ENCODE results near the gene LRRK1. TPM values are rescaled to one million over a fixed set of nuclear protein-coding genes. Genes with fewer than 3 reads are reported as not detected.

Gene LRRK1
- polyA plus RNA-seq, 1 of the 3 experiments (the other 2 are of a cell fraction): 6.9 TPM

- DNase-seq: no peak
- no peak overlapping the region for H3K4me2 ChIP-seq
- no peaks in the 10 kb centered on the region for H3F3A ChIP-seq (replicated peaks; ENCODE audit: insufficient read depth)
- H3K4me3 ChIP-seq (ENCODE audit: low read depth in 2 of 2, low read length in 1 of 2): no peak overlapping the region
- H3K9me2 ChIP-seq: no peaks in the 10 kb centered on the region
- H3K79me2 ChIP-seq (ENCODE audit: insufficient read depth): no peaks in the 10 kb centered on the region
- POLR2A ChIA-PET: no interaction called here
- H2AFZ ChIP-seq (ENCODE audit: low read depth): no peak overlapping the region
- CTCF ChIA-PET: interaction anchor here (1.1 kb wide), 1 partner anchor 11 kb away, joined by 4 read pairs; no protein-coding TSS in a partner anchor
- no peaks in the 10 kb centered on the region for H4K20me1 ChIP-seq (ENCODE audit: insufficient read depth)
- TF ChIP-seq FOXM1 (IDR thresholded peaks at IDR 0.05; ENCODE audit: low read depth) (no peak), FOSL2 (IDR thresholded peaks at IDR 0.05; ENCODE audit: borderline replicate concordance, low read depth) (no peak), MXI1 (IDR thresholded peaks at IDR 0.05; ENCODE audit: low read depth, low read length) (no peak), IRF3 (IDR thresholded peaks at IDR 0.05; ENCODE audit: low read depth, low read length) (no peak)
- TF ChIP-seq, protein P1, sequence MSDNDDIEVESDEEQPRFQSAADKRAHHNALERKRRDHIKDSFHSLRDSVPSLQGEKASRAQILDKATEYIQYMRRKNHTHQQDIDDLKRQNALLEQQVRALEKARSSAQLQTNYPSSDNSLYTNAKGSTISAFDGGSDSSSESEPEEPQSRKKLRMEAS (IDR thresholded peaks at IDR 0.05; ENCODE audit: low read depth): no peak
- no peaks in the 10 kb centered on the region for H3K9me3 ChIP-seq
- no peaks in the 10 kb centered on the region for H3K27me3 ChIP-seq (ENCODE audit: insufficient read depth)
- H3K4me1 ChIP-seq (ENCODE audit: control insufficient read depth in 1 of 2, insufficient read depth in 2 of 2, low read depth in 1 of 2, low read length in 1 of 2): no peaks in the 10 kb centered on the region
- 91% methylated on average over 4 of the region's 17 CpGs for WGBS (ENCODE audit: low lambda C conversion rate)
- H3K27ac ChIP-seq (ENCODE audit: low read depth in 2 of 2, low read length in 1 of 2): no peak overlapping the region
- H3K36me3 ChIP-seq (replicated peaks in 1 of 2; ENCODE audit: control insufficient read depth in 1 of 2, insufficient read depth in 2 of 2, low read length in 1 of 2): peaks cover 0 to 2% of the 10 kb centered on the region in 2 experiments
- H3K9ac ChIP-seq: no peak overlapping the region
Measured at GRCh38 chr15:101025896-101026631, 106.9 kb downstream of the LRRK1 start.

- Histone ChIP-seq H3K27me3 (ENCODE audit: insufficient read depth) (no peaks in the 10 kb centered on the region), H4K20me1 (ENCODE audit: insufficient read depth) (no peaks in the 10 kb centered on the region), H3K9me3 (no peaks in the 10 kb centered on the region), H3K4me3 (ENCODE audit: low read depth in 2 of 2, low read length in 1 of 2) (no peak overlapping the region), H3K9ac (no peak overlapping the region), H3F3A (replicated peaks; ENCODE audit: insufficient read depth) (no peaks in the 10 kb centered on the region), H3K36me3 (replicated peaks in 1 of 2; ENCODE audit: control insufficient read depth in 1 of 2, insufficient read depth in 2 of 2, low read length in 1 of 2) (no peaks in the 10 kb centered on the region), H3K79me2 (ENCODE audit: insufficient read depth) (no peaks in the 10 kb centered on the region), H3K4me2 (no peak overlapping the region), H3K27ac (ENCODE audit: low read depth in 2 of 2, low read length in 1 of 2) (no peak overlapping the region), H2AFZ (ENCODE audit: low read depth) (no peak overlapping the region), H3K4me1 (ENCODE audit: control insufficient read depth in 1 of 2, insufficient read depth in 2 of 2, low read depth in 1 of 2, low read length in 1 of 2) (no peaks in the 10 kb centered on the region), H3K9me2 (no peaks in the 10 kb centered on the region)
- TF ChIP-seq MXI1 (IDR thresholded peaks at IDR 0.05; ENCODE audit: low read depth, low read length) (no peak), JUND (IDR thresholded peaks at IDR 0.05) (no peak), ZBTB33 (IDR thresholded peaks at IDR 0.05; ENCODE audit: borderline replicate concordance, low read depth) (no peak), EP300 (IDR thresholded peaks at IDR 0.05; ENCODE audit: borderline replicate concordance in 1 of 2, low read depth in 1 of 2, low read length in 1 of 2) (no peak), FOXM1 (IDR thresholded peaks at IDR 0.05; ENCODE audit: low read depth) (no peak), GABPA (IDR thresholded peaks at IDR 0.05; ENCODE audit: low read depth) (no peak), SIN3A (IDR thresholded peaks at IDR 0.05; ENCODE audit: borderline replicate concordance, low read depth, low read length) (no peak), TAF1 (IDR thresholded peaks at IDR 0.05; ENCODE audit: borderline replicate concordance, low read depth, low read length) (no peak), YY1 (IDR thresholded peaks at IDR 0.05; ENCODE audit: low read depth) (no peak), CHD2 (IDR thresholded peaks at IDR 0.05; ENCODE audit: low read length, partially characterized antibody) (no peak)
- TF ChIP-seq, protein P2, sequence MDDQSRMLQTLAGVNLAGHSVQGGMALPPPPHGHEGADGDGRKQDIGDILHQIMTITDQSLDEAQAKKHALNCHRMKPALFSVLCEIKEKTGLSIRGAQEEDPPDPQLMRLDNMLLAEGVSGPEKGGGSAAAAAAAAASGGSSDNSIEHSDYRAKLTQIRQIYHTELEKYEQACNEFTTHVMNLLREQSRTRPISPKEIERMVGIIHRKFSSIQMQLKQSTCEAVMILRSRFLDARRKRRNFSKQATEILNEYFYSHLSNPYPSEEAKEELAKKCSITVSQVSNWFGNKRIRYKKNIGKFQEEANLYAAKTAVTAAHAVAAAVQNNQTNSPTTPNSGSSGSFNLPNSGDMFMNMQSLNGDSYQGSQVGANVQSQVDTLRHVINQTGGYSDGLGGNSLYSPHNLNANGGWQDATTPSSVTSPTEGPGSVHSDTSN (IDR thresholded peaks at IDR 0.05): no peak
- TF ChIP-seq, protein P3, sequence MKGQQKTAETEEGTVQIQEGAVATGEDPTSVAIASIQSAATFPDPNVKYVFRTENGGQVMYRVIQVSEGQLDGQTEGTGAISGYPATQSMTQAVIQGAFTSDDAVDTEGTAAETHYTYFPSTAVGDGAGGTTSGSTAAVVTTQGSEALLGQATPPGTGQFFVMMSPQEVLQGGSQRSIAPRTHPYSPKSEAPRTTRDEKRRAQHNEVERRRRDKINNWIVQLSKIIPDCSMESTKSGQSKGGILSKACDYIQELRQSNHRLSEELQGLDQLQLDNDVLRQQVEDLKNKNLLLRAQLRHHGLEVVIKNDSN (IDR thresholded peaks at IDR 0.05; ENCODE audit: borderline replicate concordance, low read depth): no peak
- TF ChIP-seq, protein P1 (IDR thresholded peaks at IDR 0.05; ENCODE audit: low read depth): no peak
- no peak for DNase-seq
- WGBS (ENCODE audit: low lambda C conversion rate): 90% methylated on average over 11 of the region's 13 CpGs
- CTCF ChIA-PET: no interaction called here
- POLR2A ChIA-PET: no interaction called here
Measured at GRCh38 chr15:101026656-101027272, 107.6 kb downstream of the LRRK1 start.
